GM19238 (cell line): ENCODE results near the gene ARL17B.
"Not testable (repeated sequence)": the region's sequence is repeated elsewhere in the genome, so short reads cannot be mapped to it uniquely, and the experiment has no call there.

ENCODE experiments used
- DNase-seq: peaks from one replicate; pipeline ENCODE4 v3.0.0; 2011; ENCODE audit warnings: low spot score; ENCODE audit not compliant: insufficient read length

The ARL17B gene

DNA sequence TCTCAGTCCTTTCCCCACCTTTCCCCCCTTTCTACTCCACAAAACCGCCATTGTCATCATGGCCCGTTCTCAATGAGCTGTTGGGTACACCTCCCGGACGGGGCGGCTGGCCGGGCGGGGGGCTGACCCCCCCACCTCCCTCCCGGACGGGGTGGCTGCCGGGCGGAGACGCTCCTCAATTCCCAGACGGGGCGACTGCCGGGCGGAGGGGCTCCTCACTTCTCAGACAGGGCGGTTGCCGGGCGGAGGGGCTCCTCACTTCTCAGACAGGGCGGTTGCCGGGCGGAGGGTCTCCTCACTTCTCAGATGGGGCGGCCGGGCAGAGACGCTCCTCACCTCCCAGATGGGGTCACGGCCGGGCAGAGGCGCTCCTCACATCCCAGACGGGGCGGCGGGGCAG is 108.8 kb downstream of the ARL17B start:
- DNase-seq, result not testable (repeated sequence)

DNA sequence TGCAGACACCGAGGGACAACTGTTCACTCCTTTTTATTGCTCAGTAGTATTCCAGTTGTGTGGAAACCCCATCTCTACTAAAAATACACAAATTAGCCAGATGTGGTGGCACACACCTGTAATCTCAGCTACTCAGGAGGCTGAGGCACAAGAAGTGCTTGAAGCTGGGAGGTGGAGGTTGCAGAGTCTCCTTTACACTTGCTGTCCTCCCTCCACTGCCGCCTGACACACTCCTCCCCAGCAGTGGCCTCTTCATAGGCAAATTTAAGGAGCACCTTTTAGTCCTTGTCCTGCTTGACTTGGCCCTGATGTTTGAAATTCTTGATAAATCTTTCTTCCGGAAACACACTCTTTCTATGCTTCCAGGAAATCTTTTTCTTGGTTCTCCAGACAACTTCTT is 112.4 kb downstream of the ARL17B start:
- not testable (repeated sequence) for DNase-seq

GRCh38 chr17:46244949-46245768 is 116.4 kb downstream of the ARL17B start:
- DNase-seq, result not testable (repeated sequence)

DNA sequence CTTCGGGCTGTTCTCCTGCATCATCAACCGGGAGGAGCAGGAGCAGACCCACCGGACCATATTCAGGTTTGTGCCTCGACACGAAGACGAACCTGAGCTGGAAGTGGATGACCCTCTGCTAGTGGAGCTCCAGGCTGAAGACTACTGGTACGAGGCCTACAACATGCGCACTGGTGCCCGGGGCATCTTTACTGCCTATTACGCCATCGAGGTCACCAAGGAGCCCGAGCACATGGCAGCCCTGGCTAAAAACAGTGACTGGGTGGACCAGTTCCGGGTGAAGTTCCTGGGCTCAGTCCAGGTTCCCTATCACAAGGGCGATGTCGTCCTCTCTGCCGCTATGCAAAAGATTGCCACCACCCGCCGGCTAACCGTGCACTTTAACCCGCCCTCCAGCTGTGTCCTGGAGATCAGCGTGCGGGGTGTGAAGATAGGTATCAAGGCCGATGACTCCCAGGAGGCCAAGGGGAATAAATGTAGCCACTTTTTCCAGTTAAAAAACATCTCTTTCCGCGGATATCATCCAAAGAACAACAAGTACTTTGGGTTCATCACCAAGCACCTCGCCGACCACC is 117.1 kb downstream of the ARL17B start:
- DNase-seq, result not testable (repeated sequence)

DNA sequence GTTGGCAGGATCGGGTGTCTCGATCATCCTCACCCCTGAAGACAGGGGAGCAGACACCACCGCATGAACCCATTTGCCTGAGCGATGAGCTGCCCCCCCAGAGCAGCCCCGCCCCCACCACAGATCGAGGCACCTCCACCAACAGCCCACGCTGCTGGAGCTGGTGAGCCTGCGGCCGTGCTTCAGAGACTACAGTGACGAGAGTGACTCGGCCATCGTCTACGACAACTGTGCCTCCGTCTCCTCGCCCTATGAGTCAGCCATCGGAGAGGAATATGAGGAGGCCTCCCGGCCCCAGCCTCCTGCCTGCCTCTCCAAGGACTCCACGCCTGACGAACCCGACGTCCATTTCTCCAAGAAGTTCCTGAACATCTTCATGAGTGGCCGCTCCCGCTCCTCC is 117.6 kb downstream of the ARL17B start:
- not testable (repeated sequence) for DNase-seq

DNA sequence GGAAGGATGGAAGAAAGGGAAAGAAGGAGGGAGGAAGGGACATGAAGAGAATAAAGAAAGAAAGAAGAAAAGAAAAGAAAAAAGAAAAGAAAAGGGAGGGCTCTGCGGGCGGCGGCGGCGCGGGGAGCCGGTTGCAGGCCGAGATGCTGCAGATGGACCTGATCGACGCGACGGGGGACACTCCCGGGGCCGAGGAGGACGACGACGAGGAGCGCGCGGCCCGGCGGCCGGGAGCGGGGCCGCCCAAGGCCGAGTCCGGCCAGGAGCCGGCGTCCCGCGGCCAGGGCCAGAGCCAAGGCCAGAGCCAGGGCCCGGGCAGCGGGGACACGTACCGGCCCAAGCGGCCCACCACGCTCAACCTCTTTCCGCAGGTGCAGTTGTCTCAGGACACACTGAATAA is 118.1 kb downstream of the ARL17B start:
- not testable (repeated sequence) for DNase-seq

- DNase-seq, result not testable (repeated sequence)
Measured at GRCh38 chr17:46231359-46231758, 130.2 kb downstream of the ARL17B start.

DNA sequence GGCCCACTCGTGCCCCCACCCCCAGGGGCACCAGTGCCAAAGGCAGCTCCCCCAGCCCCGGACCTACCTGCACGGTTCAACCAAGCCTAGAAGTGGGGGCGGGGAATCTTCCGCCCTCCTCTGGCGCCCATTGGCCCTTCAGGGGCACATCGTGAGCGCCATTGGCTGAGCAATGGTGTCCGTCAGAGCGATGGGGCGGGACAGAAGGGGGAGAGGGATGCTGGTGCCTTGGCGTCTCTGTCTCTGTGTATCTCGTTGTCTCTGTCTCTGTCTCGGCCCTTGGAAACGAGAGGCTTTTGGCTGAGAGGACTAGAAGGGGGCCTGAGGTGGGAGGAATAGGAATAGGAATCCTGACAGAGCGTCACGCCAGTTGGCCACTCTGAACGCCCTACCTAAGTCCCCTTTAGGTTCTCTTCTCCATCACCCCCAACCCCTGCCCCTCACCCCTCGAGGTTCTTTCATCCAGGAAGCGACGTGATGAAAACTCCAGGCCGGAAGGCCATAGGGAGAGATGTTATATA is 136.2 kb downstream of the ARL17B start:
- DNase-seq, result peak; percentile 77

- not testable (repeated sequence) for DNase-seq
Measured at GRCh38 chr17:46224864-46225263, 136.7 kb downstream of the ARL17B start.
